ENCODE data around the gene ARNT2. TPM values are rescaled to one million over a fixed set of nuclear protein-coding genes. Genes with fewer than 3 reads are reported as not detected.
"Not testable (repeated sequence)": the region's sequence is repeated elsewhere in the genome, so short reads cannot be mapped to it uniquely, and the experiment has no call there.

Gene ARNT2
- polyA plus RNA-seq, 5 donors, result 28.8 to 43.6 (median 33.8) TPM

GRCh38 chr15:80647424-80647823, 243.2 kb downstream of the ARNT2 start:
- DNase-seq, result not testable (repeated sequence)

Other genes starting within 250 kb of the ARNT2 start
- gene CTXND1, start 152.2 kb upstream of the ARNT2 start, polyA plus RNA-seq (ENCODE audit: insufficient read depth in 1 of 5, insufficient read length in 5 of 5, low replicate concordance in 1 of 5), result 10 to 100 TPM; 19.7 to 35.9 (median 21.8) TPM

All from right lung (tissue), 5 donors.